WTC11 (cell line): ENCODE measurements around the gene ABLIM2. TPM values are rescaled to one million over a fixed set of nuclear protein-coding genes. Genes with fewer than 3 reads are reported as not detected.
A peak's percentile ranks its signal among the peaks of the same experiment; 100 is the strongest.

Experiments
- ATAC-seq: fragments of 200-7000 bp; cut with Tn5 transposase; 2 replicates; pipeline ENCODE4 v1.10.0; 2021; ENCODE audit warnings: mild to moderate bottlenecking, moderate library complexity
- CTCF ChIA-PET: fragments of 300-600 bp; sonication (Branson Sonifier 250); formaldehyde crosslinking; loops from one replicate; lab custom pipeline; 2021; ENCODE audit warnings: antibody characterized with exemption; lab: Charles Lee
- POLR2A ChIA-PET: fragments of 350-600 bp; sonication (Branson Sonifier 250); formaldehyde crosslinking; loops from one replicate; lab custom pipeline; 2021; ENCODE audit warnings: antibody characterized with exemption; lab: Charles Lee
- DNase-seq: peaks from one replicate; pipeline ENCODE4 v3.0.0; 2021; ENCODE audit warnings: low spot score
- H3K27ac Mint-ChIP-seq: 2 replicates; pipeline ENCODE4 v1.8.0; 2021; ENCODE audit warnings: mixed read lengths
- H3K27me3 Mint-ChIP-seq: 2 replicates; pipeline ENCODE4 v1.8.0; 2021; ENCODE audit warnings: low read depth, mild to moderate bottlenecking, moderate library complexity, mixed read lengths
- H3K36me3 Mint-ChIP-seq: 2 replicates; pipeline ENCODE4 v1.8.0; 2021; ENCODE audit warnings: mixed read lengths
- H3K4me1 Mint-ChIP-seq: 2 replicates; pipeline ENCODE4 v1.8.0; 2022; ENCODE audit warnings: mixed read lengths
- H3K4me3 Mint-ChIP-seq: 2 replicates; pipeline ENCODE4 v1.8.0; 2021; ENCODE audit warnings: mild to moderate bottlenecking, moderate library complexity, mixed read lengths
- H3K9me3 Mint-ChIP-seq: 2 replicates; pipeline ENCODE4 v1.8.0; 2021; ENCODE audit warnings: mixed read lengths
- CDX4 ChIP-seq: fragments of 250-450 bp; sonication (Bioruptor Pico); IDR thresholded peaks from 2 replicates; pipeline ENCODE4 v1.9.0; 2021; ENCODE audit warnings: moderate library complexity, mild to moderate bottlenecking, inconsistent platforms, borderline replicate concordance
- E2F4 ChIP-seq: sonication (generic); formaldehyde crosslinking; IDR thresholded peaks from 2 replicates; pipeline ENCODE4 v1.8.1; 2022; ENCODE audit warnings: low read depth, mild to moderate bottlenecking, moderate library complexity, missing genetic modification reagents, borderline replicate concordance
- ETV6 ChIP-seq: sonication (generic); formaldehyde crosslinking; IDR thresholded peaks from 2 replicates; pipeline ENCODE4 v1.8.1; 2022; ENCODE audit warnings: mild to moderate bottlenecking, missing genetic modification reagents
- FOXJ3 ChIP-seq: sonication (generic); formaldehyde crosslinking; IDR thresholded peaks from 2 replicates; pipeline ENCODE4 v1.9.0; 2021; ENCODE audit warnings: missing genetic modification reagents, mild to moderate bottlenecking, borderline replicate concordance
- GTF2I ChIP-seq: fragments of 250-450 bp; sonication (Bioruptor Pico); conservative IDR thresholded peaks from 2 replicates; pipeline ENCODE4 v1.4.0; 2021; ENCODE audit warnings: mild to moderate bottlenecking
- IRF1 ChIP-seq: sonication (generic); formaldehyde crosslinking; IDR thresholded peaks from 2 replicates; pipeline ENCODE4 v1.8.0; 2023; ENCODE audit warnings: missing genetic modification reagents
- MYBL2 ChIP-seq: sonication (generic); formaldehyde crosslinking; IDR thresholded peaks from 2 replicates; pipeline ENCODE4 v1.8.1; 2023; ENCODE audit warnings: mild to moderate bottlenecking, moderate library complexity, missing genetic modification reagents
- PRDM15 ChIP-seq: sonication (generic); formaldehyde crosslinking; IDR thresholded peaks from 2 replicates; pipeline ENCODE4 v1.8.0; 2022; ENCODE audit warnings: missing genetic modification reagents
- PRRX2 ChIP-seq: fragments of 250-450 bp; sonication (Bioruptor Pico); IDR thresholded peaks from 2 replicates; pipeline ENCODE4 v1.8.0; 2021; ENCODE audit warnings: mild to moderate bottlenecking
- SMAD3 ChIP-seq: sonication (generic); formaldehyde crosslinking; IDR thresholded peaks from 2 replicates; pipeline ENCODE4 v1.8.0; 2022; ENCODE audit warnings: missing genetic modification reagents, mild to moderate bottlenecking, borderline replicate concordance
- SOX15 ChIP-seq: fragments of 250-450 bp; sonication (Bioruptor Pico); IDR thresholded peaks from 2 replicates; pipeline ENCODE4 v1.9.0; 2021; ENCODE audit warnings: mild to moderate bottlenecking
- USF2 ChIP-seq: sonication (generic); formaldehyde crosslinking; IDR thresholded peaks from 2 replicates; pipeline ENCODE4 v1.8.1; 2023; ENCODE audit warnings: mild to moderate bottlenecking, missing genetic modification reagents, moderate library complexity
- ZNF138 ChIP-seq: sonication (generic); formaldehyde crosslinking; conservative IDR thresholded peaks from 2 replicates; pipeline ENCODE4 v1.8.1; 2022; ENCODE audit warnings: mild to moderate bottlenecking, moderate library complexity, missing genetic modification reagents
- ZNF232 ChIP-seq: sonication (generic); formaldehyde crosslinking; IDR thresholded peaks from 2 replicates; pipeline ENCODE4 v1.8.0; 2022; ENCODE audit warnings: mild to moderate bottlenecking, missing genetic modification reagents
- ZNF317 ChIP-seq: sonication (generic); formaldehyde crosslinking; IDR thresholded peaks from 2 replicates; pipeline ENCODE4 v1.8.1; 2023; ENCODE audit warnings: low read depth, mild to moderate bottlenecking, moderate library complexity, missing genetic modification reagents, borderline replicate concordance
- ZNF425 ChIP-seq: fragments of 250-450 bp; sonication (Bioruptor Pico); conservative IDR thresholded peaks from 2 replicates; pipeline ENCODE4 v1.9.0; 2021; ENCODE audit warnings: mild to moderate bottlenecking
- ZNF671 ChIP-seq: fragments of 250-450 bp; sonication (Bioruptor Pico); IDR thresholded peaks from 2 replicates; pipeline ENCODE4 v1.8.0; 2021; ENCODE audit warnings: mild to moderate bottlenecking
- total RNA-seq: library from RNA; stranded (reverse); gene quantifications from 3 replicates; pipeline ENCODE4 v1.2.3, GENCODE V29; 2021

ABLIM2 gene
- total RNA-seq, 1 experiment from 2014 or later = 2.6 TPM

GRCh38 chr4:8047837-8048678 is 110.6 kb downstream of the ABLIM2 start:
- H3K9me3 Mint-ChIP-seq = no peaks in the 10 kb centered on the region

GRCh38 chr4:8046925-8047541 is 111.6 kb downstream of the ABLIM2 start:
- no peaks in the 10 kb centered on the region for H3K9me3 Mint-ChIP-seq
- no peaks in the 10 kb centered on the region for H3K36me3 Mint-ChIP-seq
- H3K27me3 Mint-ChIP-seq = no peaks in the 10 kb centered on the region
- ChIA-PET CTCF (interaction anchor here (1.2 to 2.9 kb wide), 3 partner anchors 39 to 63 kb away, joined by 3 to 10 read pairs (median 8); no protein-coding TSS in a partner anchor), POLR2A (no interaction called here)
- ATAC-seq = no peak
- no peak overlapping the region; the same call in 1 of the 2 replicates for H3K27ac Mint-ChIP-seq
- H3K4me1 Mint-ChIP-seq = peaks cover 50% of the 10 kb centered on the region
- no peak for DNase-seq
- TF ChIP-seq E2F4 (CRISPR knock-in tag) = no peak
- no peak for TF ChIP-seq ZNF138 (CRISPR knock-in tag)
- no peak overlapping the region for H3K4me3 Mint-ChIP-seq

More at GRCh38 chr4:8047837-8048678, 110.6 kb downstream of the ABLIM2 start:
- ATAC-seq (no peak), DNase-seq (no peak)
- CTCF ChIA-PET = interaction anchor here (0.5 to 2.9 kb wide), 6 partner anchors 38 to 244 kb away, joined by 3 to 10 read pairs (median 6); no protein-coding TSS in a partner anchor
- TF ChIP-seq FOXJ3 (no peak), SMAD3 (no peak), E2F4 (CRISPR knock-in tag) (no peak), SOX15 (no peak), USF2 (CRISPR knock-in tag) (peak; percentile 57), ZNF317 (CRISPR knock-in tag) (no peak), CDX4 (no peak)
- no peaks in the 10 kb centered on the region for H3K36me3 Mint-ChIP-seq
- H3K27me3 Mint-ChIP-seq = no peaks in the 10 kb centered on the region
- no peak overlapping the region for H3K4me3 Mint-ChIP-seq
- peaks cover 53% of the 10 kb centered on the region for H3K4me1 Mint-ChIP-seq
- POLR2A ChIA-PET = no interaction called here
- H3K27ac Mint-ChIP-seq = peak overlapping the region; percentile 99

GRCh38 chr4:8045909-8046308 is 112.7 kb downstream of the ABLIM2 start:
- Mint-ChIP-seq H3K4me3 (no peak overlapping the region), H3K27ac (no peak overlapping the region), H3K36me3 (no peaks in the 10 kb centered on the region), H3K4me1 (peaks cover 40% of the 10 kb centered on the region), H3K27me3 (no peaks in the 10 kb centered on the region), H3K9me3 (no peaks in the 10 kb centered on the region)
- ATAC-seq = peak; percentile 12; the same call in 1 of the 2 replicates
- CTCF ChIA-PET = interaction anchor here (0.6 to 2.9 kb wide), 10 partner anchors 10 to 244 kb away, joined by 3 to 10 read pairs (median 3); no protein-coding TSS in a partner anchor
- peak; percentile 50 for DNase-seq
- POLR2A ChIA-PET = no interaction called here
- TF ChIP-seq ZNF671 (CRISPR knock-in tag) (no peak), ZNF425 (CRISPR knock-in tag) (no peak), PRDM15 (no peak), GTF2I (no peak), PRRX2 (CRISPR knock-in tag) (no peak), ZNF317 (CRISPR knock-in tag) (no peak), MYBL2 (CRISPR knock-in tag) (no peak), ETV6 (CRISPR knock-in tag) (no peak), IRF1 (CRISPR knock-in tag) (no peak), ZNF232 (CRISPR knock-in tag) (no peak)
